WTC11 (cell line): ENCODE measurements around the gene TRIM62. TPM values are rescaled to one million over a fixed set of nuclear protein-coding genes. Genes with fewer than 3 reads are reported as not detected.

ENCODE experiments used
- CREB1 ChIP-seq: sonication (generic); formaldehyde crosslinking; IDR thresholded peaks from 2 replicates; pipeline ENCODE4 v1.8.0; 2023; ENCODE audit warnings: mild to moderate bottlenecking, missing genetic modification reagents
- ESRRA ChIP-seq: sonication (generic); formaldehyde crosslinking; IDR thresholded peaks from 2 replicates; pipeline ENCODE4 v1.8.1; 2022; ENCODE audit warnings: mild to moderate bottlenecking, missing genetic modification reagents, borderline replicate concordance
- ETV6 ChIP-seq: sonication (generic); formaldehyde crosslinking; IDR thresholded peaks from 2 replicates; pipeline ENCODE4 v1.8.1; 2022; ENCODE audit warnings: mild to moderate bottlenecking, missing genetic modification reagents
- NFYB ChIP-seq: sonication (generic); formaldehyde crosslinking; conservative IDR thresholded peaks from 2 replicates; pipeline ENCODE4 v1.8.0; 2022; ENCODE audit warnings: low read depth, missing genetic modification reagents
- TCF7 ChIP-seq: sonication (generic); formaldehyde crosslinking; IDR thresholded peaks from 2 replicates; pipeline ENCODE4 v1.8.0; 2022; ENCODE audit warnings: mild to moderate bottlenecking, low read depth, missing genetic modification reagents, moderate library complexity
- ZNF121 ChIP-seq: sonication (generic); formaldehyde crosslinking; IDR thresholded peaks from 2 replicates; pipeline ENCODE4 v1.8.0; 2023; ENCODE audit warnings: missing genetic modification reagents
- ZNF138 ChIP-seq: sonication (generic); formaldehyde crosslinking; conservative IDR thresholded peaks from 2 replicates; pipeline ENCODE4 v1.8.1; 2022; ENCODE audit warnings: mild to moderate bottlenecking, moderate library complexity, missing genetic modification reagents
- ZNF263 ChIP-seq: sonication (generic); formaldehyde crosslinking; IDR thresholded peaks from 2 replicates; pipeline ENCODE4 v1.8.1; 2022; ENCODE audit warnings: low read depth, mild to moderate bottlenecking, moderate library complexity, missing genetic modification reagents
- total RNA-seq: library from RNA; stranded (reverse); gene quantifications from 3 replicates; pipeline ENCODE4 v1.2.3, GENCODE V29; 2021
- TF ChIP-seq, protein P1 (sequence below): fragments of 250-450 bp; sonication (Bioruptor Pico); IDR thresholded peaks from 2 replicates; pipeline ENCODE4 v1.9.0; 2021; ENCODE audit warnings: mild to moderate bottlenecking
- TF ChIP-seq, protein P2 (sequence below): fragments of 200-600 bp; IDR thresholded peaks from 2 replicates; pipeline ENCODE4 v1.8.0; 2022; ENCODE audit warnings: antibody characterized with exemption
- TF ChIP-seq, protein P3 (sequence below): sonication (generic); formaldehyde crosslinking; IDR thresholded peaks from 2 replicates; pipeline ENCODE4 v1.8.1; 2023; ENCODE audit warnings: mild to moderate bottlenecking, missing genetic modification reagents, moderate library complexity
- TF ChIP-seq, protein P4 (sequence below): sonication (generic); formaldehyde crosslinking; IDR thresholded peaks from 2 replicates; pipeline ENCODE4 v1.8.0; 2022; ENCODE audit warnings: missing genetic modification reagents
- TF ChIP-seq, protein P5 (sequence below): fragments of 250-450 bp; sonication (Bioruptor Pico); IDR thresholded peaks from 2 replicates; pipeline ENCODE4 v1.9.0; 2021; ENCODE audit warnings: mild to moderate bottlenecking, borderline replicate concordance
- TF ChIP-seq, protein P6 (sequence below): fragments of 250-450 bp; sonication (Bioruptor Pico); IDR thresholded peaks from 2 replicates; pipeline ENCODE4 v1.9.0; 2021; ENCODE audit warnings: moderate library complexity, mild to moderate bottlenecking, inconsistent platforms, borderline replicate concordance

Gene TRIM62
- total RNA-seq, 1 experiment from 2014 or later, result 13.6 TPM

DNA sequence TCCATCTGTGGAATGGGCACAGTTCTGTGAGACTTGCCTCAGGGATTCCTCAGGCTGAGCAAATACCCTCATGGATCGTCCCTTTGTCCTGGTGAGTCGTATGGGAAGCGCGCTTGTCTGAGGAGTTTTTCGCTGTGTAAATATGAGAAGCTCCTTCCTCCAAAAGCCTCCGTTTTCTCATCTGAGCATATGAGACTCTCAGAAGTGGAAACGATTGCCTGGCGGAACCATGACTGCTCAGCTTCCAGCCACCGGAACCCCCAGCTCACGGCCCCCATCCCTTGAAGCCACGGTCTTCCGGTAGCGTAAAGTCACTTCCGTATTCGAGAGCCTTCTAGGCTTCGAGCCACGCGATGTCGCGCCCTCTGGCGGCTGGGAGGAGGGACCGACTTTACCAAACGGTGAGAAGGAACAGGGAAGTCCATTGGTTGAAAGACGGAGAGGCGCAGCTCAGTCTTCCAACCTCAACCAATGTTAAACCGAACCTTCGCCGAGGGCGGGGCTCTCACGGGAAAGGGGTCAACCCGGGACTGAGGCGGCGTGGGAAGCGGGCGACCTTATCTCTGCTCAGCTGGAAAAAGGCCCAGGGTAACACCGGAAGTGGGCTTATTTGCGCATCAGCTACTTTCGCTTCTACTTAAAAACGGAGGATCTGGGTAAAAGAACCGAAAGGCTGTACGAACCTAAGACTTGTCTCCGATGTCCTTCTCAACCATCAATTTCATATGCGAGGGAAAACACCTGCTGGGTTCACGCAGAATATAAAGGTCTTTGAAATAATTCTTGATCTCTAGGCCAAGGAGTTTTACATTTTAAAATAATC, 54.6 kb downstream of the TRIM62 start (continued):
- TF ChIP-seq, protein P1, sequence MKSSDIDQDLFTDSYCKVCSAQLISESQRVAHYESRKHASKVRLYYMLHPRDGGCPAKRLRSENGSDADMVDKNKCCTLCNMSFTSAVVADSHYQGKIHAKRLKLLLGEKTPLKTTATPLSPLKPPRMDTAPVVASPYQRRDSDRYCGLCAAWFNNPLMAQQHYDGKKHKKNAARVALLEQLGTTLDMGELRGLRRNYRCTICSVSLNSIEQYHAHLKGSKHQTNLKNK, result no peak
- no peak for TF ChIP-seq CREB1 (CRISPR knock-in tag)
- TF ChIP-seq TCF7 (CRISPR knock-in tag), result no peak
- TF ChIP-seq ESRRA, result no peak
- peak; percentile 66 for TF ChIP-seq NFYB (CRISPR knock-in tag)
- TF ChIP-seq, protein P2, sequence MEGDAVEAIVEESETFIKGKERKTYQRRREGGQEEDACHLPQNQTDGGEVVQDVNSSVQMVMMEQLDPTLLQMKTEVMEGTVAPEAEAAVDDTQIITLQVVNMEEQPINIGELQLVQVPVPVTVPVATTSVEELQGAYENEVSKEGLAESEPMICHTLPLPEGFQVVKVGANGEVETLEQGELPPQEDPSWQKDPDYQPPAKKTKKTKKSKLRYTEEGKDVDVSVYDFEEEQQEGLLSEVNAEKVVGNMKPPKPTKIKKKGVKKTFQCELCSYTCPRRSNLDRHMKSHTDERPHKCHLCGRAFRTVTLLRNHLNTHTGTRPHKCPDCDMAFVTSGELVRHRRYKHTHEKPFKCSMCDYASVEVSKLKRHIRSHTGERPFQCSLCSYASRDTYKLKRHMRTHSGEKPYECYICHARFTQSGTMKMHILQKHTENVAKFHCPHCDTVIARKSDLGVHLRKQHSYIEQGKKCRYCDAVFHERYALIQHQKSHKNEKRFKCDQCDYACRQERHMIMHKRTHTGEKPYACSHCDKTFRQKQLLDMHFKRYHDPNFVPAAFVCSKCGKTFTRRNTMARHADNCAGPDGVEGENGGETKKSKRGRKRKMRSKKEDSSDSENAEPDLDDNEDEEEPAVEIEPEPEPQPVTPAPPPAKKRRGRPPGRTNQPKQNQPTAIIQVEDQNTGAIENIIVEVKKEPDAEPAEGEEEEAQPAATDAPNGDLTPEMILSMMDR, result peak; percentile 66
- TF ChIP-seq ZNF121 (CRISPR knock-in tag), result no peak
- no peak for TF ChIP-seq ZNF138
- TF ChIP-seq, protein P3, sequence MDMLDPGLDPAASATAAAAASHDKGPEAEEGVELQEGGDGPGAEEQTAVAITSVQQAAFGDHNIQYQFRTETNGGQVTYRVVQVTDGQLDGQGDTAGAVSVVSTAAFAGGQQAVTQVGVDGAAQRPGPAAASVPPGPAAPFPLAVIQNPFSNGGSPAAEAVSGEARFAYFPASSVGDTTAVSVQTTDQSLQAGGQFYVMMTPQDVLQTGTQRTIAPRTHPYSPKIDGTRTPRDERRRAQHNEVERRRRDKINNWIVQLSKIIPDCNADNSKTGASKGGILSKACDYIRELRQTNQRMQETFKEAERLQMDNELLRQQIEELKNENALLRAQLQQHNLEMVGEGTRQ (CRISPR knock-in tag), result no peak
- TF ChIP-seq, protein P4, sequence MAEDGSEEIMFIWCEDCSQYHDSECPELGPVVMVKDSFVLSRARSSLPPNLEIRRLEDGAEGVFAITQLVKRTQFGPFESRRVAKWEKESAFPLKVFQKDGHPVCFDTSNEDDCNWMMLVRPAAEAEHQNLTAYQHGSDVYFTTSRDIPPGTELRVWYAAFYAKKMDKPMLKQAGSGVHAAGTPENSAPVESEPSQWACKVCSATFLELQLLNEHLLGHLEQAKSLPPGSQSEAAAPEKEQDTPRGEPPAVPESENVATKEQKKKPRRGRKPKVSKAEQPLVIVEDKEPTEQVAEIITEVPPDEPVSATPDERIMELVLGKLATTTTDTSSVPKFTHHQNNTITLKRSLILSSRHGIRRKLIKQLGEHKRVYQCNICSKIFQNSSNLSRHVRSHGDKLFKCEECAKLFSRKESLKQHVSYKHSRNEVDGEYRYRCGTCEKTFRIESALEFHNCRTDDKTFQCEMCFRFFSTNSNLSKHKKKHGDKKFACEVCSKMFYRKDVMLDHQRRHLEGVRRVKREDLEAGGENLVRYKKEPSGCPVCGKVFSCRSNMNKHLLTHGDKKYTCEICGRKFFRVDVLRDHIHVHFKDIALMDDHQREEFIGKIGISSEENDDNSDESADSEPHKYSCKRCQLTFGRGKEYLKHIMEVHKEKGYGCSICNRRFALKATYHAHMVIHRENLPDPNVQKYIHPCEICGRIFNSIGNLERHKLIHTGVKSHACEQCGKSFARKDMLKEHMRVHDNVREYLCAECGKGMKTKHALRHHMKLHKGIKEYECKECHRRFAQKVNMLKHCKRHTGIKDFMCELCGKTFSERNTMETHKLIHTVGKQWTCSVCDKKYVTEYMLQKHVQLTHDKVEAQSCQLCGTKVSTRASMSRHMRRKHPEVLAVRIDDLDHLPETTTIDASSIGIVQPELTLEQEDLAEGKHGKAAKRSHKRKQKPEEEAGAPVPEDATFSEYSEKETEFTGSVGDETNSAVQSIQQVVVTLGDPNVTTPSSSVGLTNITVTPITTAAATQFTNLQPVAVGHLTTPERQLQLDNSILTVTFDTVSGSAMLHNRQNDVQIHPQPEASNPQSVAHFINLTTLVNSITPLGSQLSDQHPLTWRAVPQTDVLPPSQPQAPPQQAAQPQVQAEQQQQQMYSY, result no peak
- peak; percentile 89 for TF ChIP-seq ETV6 (CRISPR knock-in tag)
- TF ChIP-seq, protein P5, sequence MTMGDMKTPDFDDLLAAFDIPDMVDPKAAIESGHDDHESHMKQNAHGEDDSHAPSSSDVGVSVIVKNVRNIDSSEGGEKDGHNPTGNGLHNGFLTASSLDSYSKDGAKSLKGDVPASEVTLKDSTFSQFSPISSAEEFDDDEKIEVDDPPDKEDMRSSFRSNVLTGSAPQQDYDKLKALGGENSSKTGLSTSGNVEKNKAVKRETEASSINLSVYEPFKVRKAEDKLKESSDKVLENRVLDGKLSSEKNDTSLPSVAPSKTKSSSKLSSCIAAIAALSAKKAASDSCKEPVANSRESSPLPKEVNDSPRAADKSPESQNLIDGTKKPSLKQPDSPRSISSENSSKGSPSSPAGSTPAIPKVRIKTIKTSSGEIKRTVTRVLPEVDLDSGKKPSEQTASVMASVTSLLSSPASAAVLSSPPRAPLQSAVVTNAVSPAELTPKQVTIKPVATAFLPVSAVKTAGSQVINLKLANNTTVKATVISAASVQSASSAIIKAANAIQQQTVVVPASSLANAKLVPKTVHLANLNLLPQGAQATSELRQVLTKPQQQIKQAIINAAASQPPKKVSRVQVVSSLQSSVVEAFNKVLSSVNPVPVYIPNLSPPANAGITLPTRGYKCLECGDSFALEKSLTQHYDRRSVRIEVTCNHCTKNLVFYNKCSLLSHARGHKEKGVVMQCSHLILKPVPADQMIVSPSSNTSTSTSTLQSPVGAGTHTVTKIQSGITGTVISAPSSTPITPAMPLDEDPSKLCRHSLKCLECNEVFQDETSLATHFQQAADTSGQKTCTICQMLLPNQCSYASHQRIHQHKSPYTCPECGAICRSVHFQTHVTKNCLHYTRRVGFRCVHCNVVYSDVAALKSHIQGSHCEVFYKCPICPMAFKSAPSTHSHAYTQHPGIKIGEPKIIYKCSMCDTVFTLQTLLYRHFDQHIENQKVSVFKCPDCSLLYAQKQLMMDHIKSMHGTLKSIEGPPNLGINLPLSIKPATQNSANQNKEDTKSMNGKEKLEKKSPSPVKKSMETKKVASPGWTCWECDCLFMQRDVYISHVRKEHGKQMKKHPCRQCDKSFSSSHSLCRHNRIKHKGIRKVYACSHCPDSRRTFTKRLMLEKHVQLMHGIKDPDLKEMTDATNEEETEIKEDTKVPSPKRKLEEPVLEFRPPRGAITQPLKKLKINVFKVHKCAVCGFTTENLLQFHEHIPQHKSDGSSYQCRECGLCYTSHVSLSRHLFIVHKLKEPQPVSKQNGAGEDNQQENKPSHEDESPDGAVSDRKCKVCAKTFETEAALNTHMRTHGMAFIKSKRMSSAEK, result no peak
- TF ChIP-seq ZNF263 (CRISPR knock-in tag), result no peak
- TF ChIP-seq, protein P6, sequence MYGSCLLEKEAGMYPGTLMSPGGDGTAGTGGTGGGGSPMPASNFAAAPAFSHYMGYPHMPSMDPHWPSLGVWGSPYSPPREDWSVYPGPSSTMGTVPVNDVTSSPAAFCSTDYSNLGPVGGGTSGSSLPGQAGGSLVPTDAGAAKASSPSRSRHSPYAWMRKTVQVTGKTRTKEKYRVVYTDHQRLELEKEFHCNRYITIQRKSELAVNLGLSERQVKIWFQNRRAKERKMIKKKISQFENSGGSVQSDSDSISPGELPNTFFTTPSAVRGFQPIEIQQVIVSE (CRISPR knock-in tag), result no peak
